ENCODE measurements around the gene CUL5.

The CUL5 gene

GRCh38 chr11:108008656-108009496 lies at the start of gene CUL5:
Gene CUL5, plus strand, starts transcription at chr11:108008898. Its CDS starts 451 bp downstream, at chr11:108009349.
- DNase-seq (ENCODE audit: low spot score) = peak; percentile 89

GRCh38 chr11:107961480-107961879 lies 47.2 kb upstream of the CUL5 start:
- no peak for DNase-seq (ENCODE audit: low spot score)

GRCh38 chr11:107962181-107962580 lies 46.5 kb upstream of the CUL5 start:
- DNase-seq (ENCODE audit: low spot score) = no peak

GRCh38 chr11:107963091-107963490 lies 45.6 kb upstream of the CUL5 start:
- DNase-seq (ENCODE audit: low spot score) = no peak

DNA sequence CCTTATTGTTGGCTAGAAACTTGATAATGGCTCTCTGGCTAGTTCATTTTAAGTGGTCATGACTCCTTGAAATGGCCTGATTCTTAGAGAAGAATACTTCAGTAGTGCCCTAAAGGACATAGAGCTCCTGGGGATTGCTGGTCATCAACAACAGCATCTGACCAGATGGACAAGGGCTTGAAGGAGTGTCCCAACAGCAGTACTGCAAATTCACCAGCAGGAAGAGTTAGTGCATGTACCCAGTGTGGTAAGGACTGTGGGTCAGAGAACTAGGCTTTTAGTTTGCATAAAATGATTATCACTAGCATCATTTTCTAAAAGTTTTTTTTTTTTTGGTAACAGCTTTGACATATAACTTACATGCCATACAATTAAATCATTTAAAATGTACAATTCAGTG lies 39.5 kb upstream of the CUL5 start:
- peak; percentile 42 for DNase-seq (ENCODE audit: low spot score)

DNA sequence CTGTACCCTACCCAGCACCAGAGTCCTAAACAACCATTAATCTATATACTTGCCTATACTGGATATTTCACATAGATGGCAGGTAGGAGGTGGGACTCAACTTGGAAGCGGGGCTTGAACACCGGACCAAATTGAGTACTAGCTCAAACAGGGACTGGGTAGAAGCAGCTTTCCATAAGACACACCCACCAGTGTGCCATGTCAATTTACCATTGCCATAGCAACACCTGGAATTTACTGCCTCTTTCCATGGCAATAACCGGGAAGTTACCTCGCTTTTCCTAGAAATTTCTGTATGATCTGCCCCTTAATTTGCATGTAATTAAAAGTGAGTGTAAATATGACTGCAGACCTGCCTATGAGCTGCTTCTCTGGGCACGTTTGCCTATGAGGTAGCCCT lies 38.6 kb upstream of the CUL5 start:
- DNase-seq (ENCODE audit: low spot score) = no peak

GRCh38 chr11:107973641-107974040 lies 35.1 kb upstream of the CUL5 start:
- no peak for DNase-seq (ENCODE audit: low spot score)

GRCh38 chr11:107988397-107989158 lies 20.1 kb upstream of the CUL5 start:
- peak; percentile 37 for DNase-seq (ENCODE audit: low spot score)

DNA sequence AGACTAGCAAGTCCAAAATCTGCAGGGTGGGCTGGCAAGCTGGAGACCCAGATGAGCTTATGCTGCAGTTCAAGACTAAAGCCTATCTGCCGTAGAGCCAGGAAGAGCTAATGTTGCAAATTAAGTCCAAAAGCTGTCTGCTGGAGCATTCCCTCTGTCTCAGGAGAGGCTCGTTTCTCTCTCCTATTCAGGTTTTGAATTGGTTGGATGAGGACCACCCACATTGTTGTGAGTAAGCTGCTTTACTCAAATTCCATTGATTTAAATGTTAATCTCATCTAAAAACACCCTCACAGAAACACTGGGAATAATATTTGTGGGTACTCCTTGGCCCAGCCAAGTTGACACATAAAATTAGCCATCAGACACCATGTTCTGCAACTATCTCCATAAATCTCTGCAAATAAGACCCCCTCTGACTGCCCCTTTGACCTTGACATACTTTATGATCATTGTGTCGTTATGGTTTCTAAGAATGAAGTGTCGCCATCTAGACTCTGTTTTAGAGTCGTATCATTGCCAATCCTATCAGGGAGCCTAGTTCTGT lies 16.8 kb upstream of the CUL5 start:
- DNase-seq (ENCODE audit: low spot score) = no peak

GRCh38 chr11:107996006-107996776 lies 12.5 kb upstream of the CUL5 start:
- no peak for DNase-seq (ENCODE audit: low spot score)

DNA sequence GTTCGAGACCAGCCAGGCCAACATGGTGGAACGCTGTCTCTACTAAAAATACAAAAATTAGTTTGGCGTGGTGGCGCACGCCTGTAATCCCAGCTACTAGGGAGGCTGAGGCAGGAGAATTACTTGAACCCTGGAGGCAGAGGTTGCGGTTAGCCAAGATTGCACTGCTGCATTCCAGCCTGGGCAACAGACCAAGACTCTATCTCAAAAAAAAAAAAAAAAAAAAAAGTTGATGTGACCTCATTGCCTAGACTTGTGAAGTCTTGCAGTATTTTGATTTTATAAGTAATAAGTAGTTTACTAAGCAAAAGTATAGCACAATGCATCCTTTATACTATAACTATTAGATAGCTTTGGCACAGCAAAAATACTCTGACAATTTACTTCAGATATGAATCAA lies 9.9 kb upstream of the CUL5 start:
- DNase-seq (ENCODE audit: low spot score) = no peak

- peak; percentile 61 for DNase-seq (ENCODE audit: low spot score)
Measured at GRCh38 chr11:107999759-108000455, 8.8 kb upstream of the CUL5 start.

DNA sequence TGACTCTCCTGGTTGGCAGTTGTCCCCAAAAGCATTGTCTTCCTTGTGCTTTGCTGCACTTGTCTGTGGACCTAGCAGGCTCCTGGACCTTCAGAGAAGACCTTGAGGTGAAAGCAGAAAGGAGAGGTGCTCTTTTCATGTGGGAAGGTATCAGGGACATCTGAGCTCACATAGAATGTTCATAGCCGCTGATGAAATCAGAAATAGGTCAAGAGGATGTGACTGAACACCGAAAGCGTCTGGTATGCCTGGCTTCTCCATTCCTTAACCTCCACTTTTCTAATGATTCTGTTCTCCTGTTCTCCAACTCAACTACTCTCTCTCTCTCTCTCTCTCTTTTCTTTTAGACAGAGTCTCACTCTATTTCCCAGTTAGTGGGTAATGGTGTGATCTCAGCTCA lies 6.2 kb upstream of the CUL5 start:
- no peak for DNase-seq (ENCODE audit: low spot score)

DNA sequence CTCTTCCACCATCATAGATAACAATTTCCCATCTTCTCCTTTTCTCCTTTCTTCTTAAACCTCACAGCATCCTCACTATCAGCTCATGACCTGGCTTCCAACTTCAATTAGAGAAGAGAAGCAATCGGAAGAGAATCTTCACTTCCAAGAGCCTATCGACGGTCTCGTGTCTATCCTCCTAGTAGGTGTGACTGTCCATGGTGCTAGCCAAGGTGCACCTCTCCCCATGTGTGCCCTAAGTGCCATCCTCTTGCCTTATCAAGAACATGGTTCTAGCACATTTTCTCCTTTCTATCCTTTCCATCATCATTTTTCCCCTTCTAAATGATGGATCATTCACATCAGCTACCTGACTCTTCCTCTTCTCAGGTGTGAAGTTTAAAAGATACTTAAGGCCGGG lies 5.1 kb upstream of the CUL5 start:
- DNase-seq (ENCODE audit: low spot score) = no peak

GRCh38 chr11:108007819-108008218 lies 879 bp upstream of the CUL5 start:
- DNase-seq (ENCODE audit: low spot score) = no peak

GRCh38 chr11:108009497-108010370 lies 1.0 kb downstream of the CUL5 start:
- DNase-seq (ENCODE audit: low spot score) = peak; percentile 48

- DNase-seq (ENCODE audit: low spot score) = no peak
Measured at GRCh38 chr11:108012139-108012725, 3.5 kb downstream of the CUL5 start.

- no peak for DNase-seq (ENCODE audit: low spot score)
Measured at GRCh38 chr11:108016647-108017046, 7.9 kb downstream of the CUL5 start.

GRCh38 chr11:108018708-108019107 lies 10.0 kb downstream of the CUL5 start:
- no peak for DNase-seq (ENCODE audit: low spot score)

GRCh38 chr11:108019870-108020540 lies 11.3 kb downstream of the CUL5 start:
- DNase-seq (ENCODE audit: low spot score) = no peak

All from RKO (cell line).